Natural killer cell (primary cell): ENCODE measurements around the gene PPP1R1B. TPM values are rescaled to one million over a fixed set of nuclear protein-coding genes. Genes with fewer than 3 reads are reported as not detected.
A peak's percentile ranks its signal among the peaks of the same experiment; 100 is the strongest.

Experiments
- ATAC-seq, 3 donors: fragments of 150-1000 bp in 2 of 3; fragments of 200-7000 bp in 1 of 3; cut with Tn5 transposase; 1 replicate in 1 of 3; 2 replicates in 2 of 3; pipeline ENCODE4 v1.10.0; 2021; ENCODE audit warnings: mild to moderate bottlenecking in 2 of 3, moderate library complexity in 2 of 3
- DNase-seq, 2 donors: peaks; one replicate each; pipeline versions ENCODE4 v3.0.0 to v3.0.0-alpha.2; 2013 to 2021; ENCODE audit warnings: mixed read lengths in 1 of 2
- H3K27ac ChIP-seq: one replicate; pipeline ENCODE4 v1.5.1; 2013; ENCODE audit warnings: mild to moderate bottlenecking, low read length
- H3K27me3 ChIP-seq: one replicate; pipeline ENCODE4 v1.6.1; 2013; ENCODE audit warnings: low read length; ENCODE audit not compliant: control insufficient read depth, insufficient read depth
- H3K36me3 ChIP-seq: one replicate; pipeline ENCODE4 v1.6.1; 2013; ENCODE audit warnings: low read length; ENCODE audit not compliant: control insufficient read depth, insufficient read depth
- H3K4me1 ChIP-seq: one replicate; pipeline ENCODE4 v1.6.1; 2013; ENCODE audit warnings: low read length; ENCODE audit not compliant: control insufficient read depth, insufficient read depth
- H3K4me3 ChIP-seq: one replicate; pipeline ENCODE4 v1.5.1; 2013; ENCODE audit warnings: low read length
- H3K9me3 ChIP-seq: one replicate; pipeline ENCODE4 v1.6.1; 2013; ENCODE audit warnings: low read length; ENCODE audit not compliant: control insufficient read depth, insufficient read depth
- H3K27ac Mint-ChIP-seq, 2 donors: one replicate each; pipeline ENCODE4 v1.8.0; 2022; ENCODE audit warnings: mild to moderate bottlenecking in 2 of 2, mixed read lengths in 2 of 2, moderate library complexity in 1 of 2
- H3K27me3 Mint-ChIP-seq, 2 donors: one replicate each; pipeline ENCODE4 v1.8.0; 2022; ENCODE audit warnings: low read depth in 2 of 2, mixed read lengths in 2 of 2
- H3K36me3 Mint-ChIP-seq: one replicate; pipeline ENCODE4 v1.8.0; 2022; ENCODE audit warnings: mixed read lengths
- H3K4me1 Mint-ChIP-seq, 2 donors: one replicate each; pipeline ENCODE4 v1.8.0; 2022; ENCODE audit warnings: mixed read lengths in 2 of 2
- H3K4me3 Mint-ChIP-seq: one replicate; pipeline ENCODE4 v1.8.0; 2022; ENCODE audit warnings: mild to moderate bottlenecking, moderate library complexity, mixed read lengths
- H3K9me3 Mint-ChIP-seq, 2 donors: one replicate each; pipeline ENCODE4 v1.8.0; 2022; ENCODE audit warnings: mixed read lengths in 2 of 2
- WGBS: methylation state at CpG from one replicate; pipeline ENCODE4 v1.1.7; 2013; ENCODE audit warnings: missing lambda C conversion rate; ENCODE audit not compliant: insufficient coverage; 5-methylcytosine and 5-hydroxymethylcytosine counted together
- intact Hi-C: fragments of 100-400 bp; cut with micrococcal nuclease; formaldehyde crosslinking; loops from one replicate; pipeline ENCODE4 v1.14.2; 2022
- total RNA-seq, 4 donors: library from RNA; stranded (reverse); fragments of 120-200 nt in 1 of 4; gene quantifications; one replicate each; pipeline versions ENCODE4 v1.2.3 to v1.2.4, GENCODE V29; 2013 to 2022
- TF ChIP-seq, protein P1 (sequence below): fragments of 200-600 bp; IDR thresholded peaks from one replicate; pipeline ENCODE4 v1.8.0; 2022; ENCODE audit warnings: antibody characterized with exemption

Gene PPP1R1B
- total RNA-seq, 3 donors from 2014 or later (not counting 1 experiment from before 2014, with no cell fraction given) = not detected

DNA sequence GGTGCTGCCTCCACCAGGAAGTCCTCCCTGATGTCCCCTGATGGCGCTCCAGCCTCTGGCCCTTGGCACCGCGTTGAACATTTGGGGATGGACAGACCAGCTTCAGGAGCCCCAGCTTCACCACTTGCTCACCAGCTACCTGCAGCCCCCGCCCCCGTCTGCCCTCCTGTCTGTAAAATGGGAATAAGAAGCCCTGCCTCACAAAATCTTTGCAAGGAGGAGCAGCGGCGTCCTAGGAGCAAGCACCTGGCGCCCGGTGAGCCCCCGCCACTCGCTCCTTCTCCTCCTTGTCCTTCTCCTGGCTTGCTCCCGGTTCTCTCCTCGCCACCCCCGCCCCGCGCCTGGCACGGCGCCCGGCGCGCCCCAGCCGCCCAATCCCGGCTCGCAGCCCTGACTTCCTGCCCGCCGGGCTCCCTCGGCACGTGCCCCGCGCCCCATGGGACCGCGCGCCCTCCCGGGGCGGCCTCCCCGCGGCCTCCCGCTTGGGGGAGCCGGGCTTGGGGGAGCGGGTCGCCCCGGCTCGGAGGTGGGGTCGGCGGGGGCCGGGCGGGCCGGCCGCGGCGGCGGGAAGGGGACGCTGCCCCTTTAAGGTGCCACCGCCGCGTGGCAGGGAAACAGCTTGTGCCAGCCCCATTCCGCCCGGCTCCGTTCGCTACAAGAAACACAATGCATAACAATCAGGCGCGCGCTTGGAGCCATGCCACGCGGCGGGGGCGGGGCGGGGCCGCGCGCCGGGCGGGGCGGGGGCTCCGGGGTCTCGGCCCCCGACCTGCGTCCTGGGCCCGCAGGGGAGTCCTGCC, 9.1 kb upstream of the PPP1R1B start:
- ATAC-seq = peak in 2 of 3 donors; percentile 44 to 51
- H3K4me1 ChIP-seq = peaks cover 24% of the 10 kb centered on the region
- peak overlapping the region; percentile 28 for H3K4me3 ChIP-seq
- Mint-ChIP-seq H3K4me1 (peaks cover 16 to 17% of the 10 kb centered on the region in 2 donors), H3K27me3 (peaks cover 15 to 29% of the 10 kb centered on the region in 2 donors), H3K36me3 (no peaks in the 10 kb centered on the region), H3K27ac (no peak overlapping the region), H3K4me3 (peak overlapping the region; percentile 57), H3K9me3 (no peaks in the 10 kb centered on the region)
- H3K27ac ChIP-seq = no peak overlapping the region
- peaks cover 5% of the 10 kb centered on the region for H3K27me3 ChIP-seq
- intact Hi-C loops = no loop called here
- DNase-seq = peak; percentile 37 to 73
- no peaks in the 10 kb centered on the region for H3K36me3 ChIP-seq
- WGBS = 2% methylated on average over 79 of the region's 79 CpGs
- TF ChIP-seq, protein P1, sequence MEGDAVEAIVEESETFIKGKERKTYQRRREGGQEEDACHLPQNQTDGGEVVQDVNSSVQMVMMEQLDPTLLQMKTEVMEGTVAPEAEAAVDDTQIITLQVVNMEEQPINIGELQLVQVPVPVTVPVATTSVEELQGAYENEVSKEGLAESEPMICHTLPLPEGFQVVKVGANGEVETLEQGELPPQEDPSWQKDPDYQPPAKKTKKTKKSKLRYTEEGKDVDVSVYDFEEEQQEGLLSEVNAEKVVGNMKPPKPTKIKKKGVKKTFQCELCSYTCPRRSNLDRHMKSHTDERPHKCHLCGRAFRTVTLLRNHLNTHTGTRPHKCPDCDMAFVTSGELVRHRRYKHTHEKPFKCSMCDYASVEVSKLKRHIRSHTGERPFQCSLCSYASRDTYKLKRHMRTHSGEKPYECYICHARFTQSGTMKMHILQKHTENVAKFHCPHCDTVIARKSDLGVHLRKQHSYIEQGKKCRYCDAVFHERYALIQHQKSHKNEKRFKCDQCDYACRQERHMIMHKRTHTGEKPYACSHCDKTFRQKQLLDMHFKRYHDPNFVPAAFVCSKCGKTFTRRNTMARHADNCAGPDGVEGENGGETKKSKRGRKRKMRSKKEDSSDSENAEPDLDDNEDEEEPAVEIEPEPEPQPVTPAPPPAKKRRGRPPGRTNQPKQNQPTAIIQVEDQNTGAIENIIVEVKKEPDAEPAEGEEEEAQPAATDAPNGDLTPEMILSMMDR = no peak
- H3K9me3 ChIP-seq = no peaks in the 10 kb centered on the region

DNA sequence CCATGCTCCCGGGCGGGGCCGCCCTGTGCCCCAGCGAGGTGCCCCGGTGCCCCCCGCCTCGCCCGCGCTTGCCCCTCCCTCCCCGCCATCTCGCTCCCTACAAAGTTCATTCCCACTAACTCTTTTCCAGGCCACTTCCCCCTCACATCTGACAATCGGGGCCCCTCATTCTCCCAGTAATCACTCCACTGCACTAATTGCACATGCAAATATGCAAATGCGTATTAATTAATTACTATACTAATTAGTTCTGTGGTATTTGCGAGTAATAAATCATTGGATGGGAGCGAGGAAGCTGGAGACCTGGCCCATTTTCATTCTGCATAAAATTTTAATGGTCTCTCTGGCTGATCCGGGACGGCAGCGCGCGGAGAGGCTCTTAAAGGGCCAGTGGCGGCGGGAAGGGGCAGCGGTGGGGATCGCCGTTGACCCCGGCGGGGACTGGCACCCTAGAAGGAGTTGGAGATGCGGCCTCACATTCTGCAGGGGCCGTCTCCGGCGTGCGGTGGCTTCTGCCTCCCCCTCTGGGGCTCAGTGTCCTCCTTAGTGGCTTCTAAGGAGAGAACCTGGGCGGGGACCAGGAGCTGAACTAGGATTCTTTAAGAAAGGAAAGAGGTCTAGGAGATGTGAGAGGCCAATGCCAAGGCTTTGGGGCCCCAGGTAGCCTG, 8.4 kb upstream of the PPP1R1B start:
- peaks cover 15 to 23% of the 10 kb centered on the region in 2 donors for H3K27me3 Mint-ChIP-seq
- intact Hi-C loops = no loop called here

DNA sequence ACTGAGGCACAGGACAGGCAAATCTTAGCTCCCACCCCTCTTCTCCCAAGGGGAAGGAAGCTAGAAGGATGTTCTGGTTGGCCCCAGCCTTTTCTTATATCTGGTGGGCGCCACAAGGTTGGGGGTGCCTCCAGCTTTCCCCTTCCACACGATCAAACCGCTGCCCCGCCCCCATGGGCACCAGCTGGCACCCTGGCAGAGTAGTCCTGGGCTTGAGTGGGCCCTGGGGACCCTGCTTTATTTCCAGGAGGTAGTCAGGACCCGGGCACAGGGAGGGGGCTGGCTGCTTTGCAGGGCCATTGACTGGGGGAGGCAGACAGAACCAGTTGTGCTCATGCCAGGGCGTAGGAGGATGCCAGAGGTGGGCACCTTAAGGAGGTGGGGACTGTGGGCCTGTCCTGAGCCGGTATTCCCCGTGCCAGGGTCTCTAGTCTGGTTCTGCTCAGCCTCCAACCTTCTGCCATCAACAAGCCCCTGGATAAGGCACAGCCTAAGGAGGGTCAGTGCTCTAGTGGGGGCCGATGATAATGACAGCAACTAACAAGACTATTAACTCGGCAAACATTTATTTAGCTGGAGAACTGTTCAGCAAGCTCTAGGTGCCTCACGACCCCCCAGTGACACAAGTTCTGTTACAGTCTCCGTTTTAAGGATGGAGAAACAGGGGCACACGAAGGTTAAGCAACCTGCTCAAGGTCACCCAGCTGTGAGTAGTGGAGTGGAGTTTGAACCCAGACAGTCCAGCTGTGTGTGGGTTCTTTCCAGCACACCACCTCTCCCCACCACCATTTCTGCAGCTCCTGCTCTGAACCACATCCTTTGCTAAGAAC, 7.6 kb upstream of the PPP1R1B start:
- ATAC-seq = no peak
- Histone ChIP-seq H3K4me3 (no peak overlapping the region), H3K36me3 (no peaks in the 10 kb centered on the region), H3K27ac (no peak overlapping the region), H3K4me1 (peaks cover 35% of the 10 kb centered on the region), H3K27me3 (peaks cover 5% of the 10 kb centered on the region), H3K9me3 (no peaks in the 10 kb centered on the region)
- 73% methylated on average over 13 of the region's 13 CpGs for WGBS
- no peaks in the 10 kb centered on the region for H3K9me3 Mint-ChIP-seq
- H3K4me1 Mint-ChIP-seq = peaks cover 22 to 23% of the 10 kb centered on the region in 2 donors
- TF ChIP-seq, protein P1 = no peak
- H3K4me3 Mint-ChIP-seq = no peak overlapping the region
- DNase-seq = no peak
- H3K27me3 Mint-ChIP-seq = peaks cover 15 to 22% of the 10 kb centered on the region in 2 donors
- no peak overlapping the region for H3K27ac Mint-ChIP-seq
- no peaks in the 10 kb centered on the region for H3K36me3 Mint-ChIP-seq
- intact Hi-C loops = no loop called here

More for the DNA sequence above, 8.4 kb upstream of the PPP1R1B start:
- H3K36me3 Mint-ChIP-seq = no peaks in the 10 kb centered on the region
- H3K9me3 Mint-ChIP-seq = no peaks in the 10 kb centered on the region
- peaks cover 30% of the 10 kb centered on the region for H3K4me1 ChIP-seq
- peaks cover 19 to 20% of the 10 kb centered on the region in 2 donors for H3K4me1 Mint-ChIP-seq
- H3K27me3 ChIP-seq = peaks cover 5% of the 10 kb centered on the region
- ATAC-seq (no peak), DNase-seq (no peak)
- H3K27ac Mint-ChIP-seq = peak overlapping the region in 1 of 2 donors; percentile 35
- H3K4me3 Mint-ChIP-seq = peak overlapping the region; percentile 92
- 7% methylated on average over 32 of the region's 33 CpGs for WGBS
- TF ChIP-seq, protein P1 = no peak
- peak overlapping the region; percentile 28 for H3K4me3 ChIP-seq
- H3K36me3 ChIP-seq = no peaks in the 10 kb centered on the region
- H3K9me3 ChIP-seq = no peaks in the 10 kb centered on the region
- no peak overlapping the region for H3K27ac ChIP-seq
